Vagina (tissue), 2 donors: ENCODE results near the gene PACS1. TPM values are rescaled to one million over a fixed set of nuclear protein-coding genes. Genes with fewer than 3 reads are reported as not detected.

ENCODE experiments used
- DNase-seq, 2 donors: peaks; one replicate each; pipeline ENCODE4 v3.0.0-alpha.2; 2017; ENCODE audit errors: extremely low spot score in 2 of 2
- H3K27ac ChIP-seq: fragments of 200-600 bp; sonication (generic); one replicate; pipeline ENCODE4 v1.5.1; 2019
- H3K27me3 ChIP-seq: fragments of 200-600 bp; sonication (generic); one replicate; pipeline ENCODE4 v1.5.1; 2019
- H3K36me3 ChIP-seq, 2 donors: fragments of 200-600 bp; sonication (generic); one replicate each; pipeline ENCODE4 v1.5.1; 2017 to 2019
- H3K4me1 ChIP-seq: fragments of 200-600 bp; sonication (generic); one replicate; pipeline ENCODE4 v1.5.1; 2019
- H3K4me3 ChIP-seq, 2 donors: fragments of 200-600 bp; sonication (generic); 1 replicate in 1 of 2; 2 replicates in 1 of 2; pipeline ENCODE4 v1.5.1; 2016 to 2019
- H3K9me3 ChIP-seq: fragments of 200-600 bp; sonication (generic); one replicate; pipeline ENCODE4 v1.5.1; 2019
- POLR2A ChIP-seq, 2 donors: fragments of 450-650 bp; IDR thresholded peaks; one replicate each; pipeline ENCODE4 v1.6.1; 2017; ENCODE audit warnings: antibody characterized with exemption in 2 of 2, mild to moderate bottlenecking in 2 of 2, moderate library complexity in 2 of 2
- POLR2AphosphoS5 ChIP-seq, 2 donors: sonication (generic); formaldehyde crosslinking; IDR thresholded peaks; one replicate each; pipeline ENCODE4 v1.9.0; 2017; ENCODE audit warnings: antibody characterized with exemption in 2 of 2, mild to moderate bottlenecking in 2 of 2, low read depth in 1 of 2; ENCODE audit not compliant: insufficient read depth in 1 of 2
- intact Hi-C: fragments of 100-400 bp; cut with DNase I; formaldehyde crosslinking; loops from one replicate; pipeline ENCODE4 v1.15.1; 2023
- total RNA-seq: library from RNA; depleted of rRNA; stranded (reverse); fragments of >200 nt; gene quantifications from one replicate; pipeline ENCODE4 v1.2.3, GENCODE V29; 2016
- TF ChIP-seq, protein P1 (sequence below), 3 experiments: fragments of 450-650 bp in 2 of 3; fragments of 200-600 bp in 1 of 3; sonication (generic) in 1 of 3; IDR thresholded peaks; one replicate each; pipeline ENCODE4 v1.5.1; 2017 to 2019; ENCODE audit warnings: antibody characterized with exemption in 3 of 3, mild to moderate bottlenecking in 2 of 3, moderate library complexity in 2 of 3

The PACS1 gene
- total RNA-seq, 1 donor from 2014 or later: 66.0 TPM

DNA sequence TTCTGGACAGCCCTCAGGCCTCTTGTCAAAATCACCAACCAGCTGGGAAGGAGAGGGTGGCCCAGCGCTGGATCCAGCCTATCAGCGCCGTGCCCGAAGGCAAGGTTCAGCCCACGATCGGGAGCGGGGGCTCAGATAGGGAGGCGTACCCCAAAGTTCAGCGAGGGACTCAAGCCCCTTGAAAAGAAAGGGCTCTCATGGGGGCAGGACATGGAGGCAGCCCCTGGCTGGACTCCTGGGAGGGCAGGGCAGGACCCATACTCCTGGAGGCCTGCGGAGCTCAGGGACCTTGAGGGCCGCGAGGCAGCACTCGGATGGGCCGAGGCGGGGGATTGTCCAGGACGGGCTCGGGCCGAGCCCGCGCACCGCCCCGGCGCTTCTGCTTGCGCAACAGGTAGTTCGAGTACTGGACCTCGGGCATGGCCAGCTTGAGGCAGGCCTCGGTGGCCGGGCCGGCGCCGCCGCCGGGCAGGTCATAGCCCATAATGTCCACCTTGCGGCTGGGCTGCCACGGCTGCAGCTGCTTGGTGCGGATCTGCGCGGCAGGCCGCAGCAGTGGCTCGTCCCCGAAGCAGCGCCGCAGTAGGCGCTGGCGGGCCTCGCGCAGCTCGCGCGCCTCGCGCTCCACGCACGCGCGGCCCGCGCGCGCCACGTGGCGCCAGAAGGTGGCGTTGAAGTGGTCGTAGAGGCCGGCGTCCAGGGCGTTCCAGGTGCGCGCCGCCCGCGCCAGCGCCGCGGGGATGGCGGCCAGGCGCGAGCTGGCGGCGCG lies 27.7 kb upstream of the PACS1 start:
- Histone ChIP-seq H3K9me3 (no peaks in the 10 kb centered on the region), H3K27ac (no peak overlapping the region), H3K4me3 (no peak overlapping the region), H3K36me3 (no peaks in the 10 kb centered on the region), H3K27me3 (no peaks in the 10 kb centered on the region), H3K4me1 (peaks cover 4% of the 10 kb centered on the region)
- TF ChIP-seq, protein P1, sequence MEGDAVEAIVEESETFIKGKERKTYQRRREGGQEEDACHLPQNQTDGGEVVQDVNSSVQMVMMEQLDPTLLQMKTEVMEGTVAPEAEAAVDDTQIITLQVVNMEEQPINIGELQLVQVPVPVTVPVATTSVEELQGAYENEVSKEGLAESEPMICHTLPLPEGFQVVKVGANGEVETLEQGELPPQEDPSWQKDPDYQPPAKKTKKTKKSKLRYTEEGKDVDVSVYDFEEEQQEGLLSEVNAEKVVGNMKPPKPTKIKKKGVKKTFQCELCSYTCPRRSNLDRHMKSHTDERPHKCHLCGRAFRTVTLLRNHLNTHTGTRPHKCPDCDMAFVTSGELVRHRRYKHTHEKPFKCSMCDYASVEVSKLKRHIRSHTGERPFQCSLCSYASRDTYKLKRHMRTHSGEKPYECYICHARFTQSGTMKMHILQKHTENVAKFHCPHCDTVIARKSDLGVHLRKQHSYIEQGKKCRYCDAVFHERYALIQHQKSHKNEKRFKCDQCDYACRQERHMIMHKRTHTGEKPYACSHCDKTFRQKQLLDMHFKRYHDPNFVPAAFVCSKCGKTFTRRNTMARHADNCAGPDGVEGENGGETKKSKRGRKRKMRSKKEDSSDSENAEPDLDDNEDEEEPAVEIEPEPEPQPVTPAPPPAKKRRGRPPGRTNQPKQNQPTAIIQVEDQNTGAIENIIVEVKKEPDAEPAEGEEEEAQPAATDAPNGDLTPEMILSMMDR (IDR thresholded peaks at IDR 0.05): no peak
- TF ChIP-seq POLR2A (IDR thresholded peaks at IDR 0.05): no peak
- no peak for TF ChIP-seq POLR2AphosphoS5 (IDR thresholded peaks at IDR 0.05; ENCODE audit: insufficient read depth in 1 of 2, low read depth in 1 of 2)
- no peak for DNase-seq
- intact Hi-C loops: no loop called here

DNA sequence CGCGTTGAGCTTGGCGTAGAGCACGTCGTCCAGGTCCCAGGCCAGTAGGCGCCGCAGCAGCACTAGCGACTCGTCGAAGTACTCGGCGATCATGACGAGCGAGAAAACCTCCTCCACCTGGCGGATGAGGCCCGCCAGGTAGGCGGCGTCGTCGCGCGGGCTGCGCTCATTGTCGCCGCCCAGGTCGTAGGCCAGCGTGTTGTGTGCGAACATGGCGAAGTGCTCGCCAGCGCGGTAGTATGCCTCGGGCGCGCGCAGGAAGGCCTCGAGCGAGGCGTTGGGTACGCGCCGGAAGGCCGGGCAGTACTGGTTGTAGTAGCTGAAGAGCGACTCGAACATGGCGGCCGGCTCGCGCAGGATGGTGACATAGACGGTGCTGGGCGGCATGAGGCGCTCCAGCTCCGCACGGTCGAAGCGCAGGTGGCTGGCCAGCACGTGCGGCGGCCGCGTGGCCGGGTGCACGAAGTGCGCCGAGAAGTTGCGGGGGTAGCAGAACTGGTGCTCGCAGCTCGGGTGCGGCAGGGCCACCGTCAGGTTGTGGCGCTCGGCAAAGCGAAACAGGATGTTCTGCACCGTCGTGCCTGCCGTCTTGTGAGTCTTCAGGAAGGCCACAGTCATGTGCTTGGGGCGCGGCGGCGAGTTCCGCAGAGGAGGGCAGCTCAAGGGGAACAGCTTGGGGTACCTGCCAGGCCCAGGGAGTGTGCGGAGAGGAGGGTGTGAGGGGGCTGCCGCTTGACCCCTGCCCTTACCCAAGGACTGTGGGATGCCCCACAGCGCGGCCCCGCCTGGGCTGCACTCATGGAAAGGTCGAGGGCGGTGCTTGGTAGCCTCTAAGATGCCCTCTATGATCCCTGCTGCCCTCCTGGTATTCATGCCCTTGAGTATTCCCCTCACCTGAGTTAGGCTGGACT lies 26.8 kb upstream of the PACS1 start:
- Histone ChIP-seq H3K9me3 (no peaks in the 10 kb centered on the region), H3K27ac (no peak overlapping the region), H3K4me3 (no peak overlapping the region), H3K4me1 (peaks cover 4% of the 10 kb centered on the region), H3K27me3 (no peaks in the 10 kb centered on the region), H3K36me3 (no peaks in the 10 kb centered on the region)
- DNase-seq: no peak
- intact Hi-C loops: no loop called here
- TF ChIP-seq, protein P1 (IDR thresholded peaks at IDR 0.05): no peak
- no peak for TF ChIP-seq POLR2A (IDR thresholded peaks at IDR 0.05)
- no peak for TF ChIP-seq POLR2AphosphoS5 (IDR thresholded peaks at IDR 0.05; ENCODE audit: insufficient read depth in 1 of 2, low read depth in 1 of 2)

DNA sequence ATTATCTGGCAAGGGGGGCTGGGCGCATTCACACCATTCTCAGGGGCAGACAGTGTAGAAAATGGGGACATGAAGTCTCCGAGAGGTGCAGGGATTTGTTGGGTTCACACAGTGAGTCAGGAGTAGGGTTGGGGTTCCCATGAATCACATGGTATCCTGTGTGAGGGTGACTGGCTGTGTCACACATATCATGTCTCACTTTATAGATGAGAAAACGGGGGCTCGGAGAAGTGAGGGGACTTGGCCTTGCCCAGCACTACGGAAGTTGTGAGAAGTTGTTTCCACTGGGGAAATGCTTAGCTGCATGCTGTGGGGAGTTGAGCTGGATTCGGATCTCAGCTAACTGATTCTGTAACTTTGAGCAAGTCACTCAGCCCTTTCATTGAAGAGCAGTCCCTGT lies 25.3 kb upstream of the PACS1 start:
- no peak overlapping the region for H3K4me3 ChIP-seq
- H3K4me1 ChIP-seq: peaks cover 4% of the 10 kb centered on the region
- H3K27me3 ChIP-seq: no peaks in the 10 kb centered on the region
- intact Hi-C loops: no loop called here
- TF ChIP-seq POLR2A (IDR thresholded peaks at IDR 0.05) (no peak), POLR2AphosphoS5 (IDR thresholded peaks at IDR 0.05; ENCODE audit: insufficient read depth in 1 of 2, low read depth in 1 of 2) (no peak)
- TF ChIP-seq, protein P1 (IDR thresholded peaks at IDR 0.05): no peak
- H3K36me3 ChIP-seq: no peaks in the 10 kb centered on the region
- H3K27ac ChIP-seq: no peak overlapping the region
- no peaks in the 10 kb centered on the region for H3K9me3 ChIP-seq
- DNase-seq: no peak

DNA sequence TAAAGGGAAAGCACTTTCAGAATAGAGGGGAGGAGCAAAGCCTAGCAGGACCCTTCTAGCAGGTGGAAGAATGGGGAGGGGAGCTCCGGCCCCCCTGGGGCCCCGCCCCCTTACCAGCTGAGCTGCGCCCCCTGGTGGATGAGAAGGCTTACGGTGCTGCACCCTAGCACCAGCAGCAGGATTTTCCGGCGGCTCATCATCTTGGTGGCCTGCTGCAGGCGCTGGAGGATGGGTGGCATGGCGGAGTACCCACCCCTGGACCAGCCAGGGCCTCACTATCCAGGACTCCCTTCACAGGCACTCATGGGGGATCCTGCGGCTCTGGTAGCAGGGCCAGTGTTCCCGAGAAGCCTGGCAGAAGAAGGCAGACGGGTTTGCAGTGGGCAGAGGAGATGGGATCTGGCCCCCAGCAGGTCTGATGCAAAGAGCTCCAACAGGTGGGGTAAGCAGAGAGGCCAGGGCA lies 24.9 kb upstream of the PACS1 start:
- no peak overlapping the region for H3K4me3 ChIP-seq
- H3K27me3 ChIP-seq: no peaks in the 10 kb centered on the region

More for the DNA sequence above, 24.9 kb upstream of the PACS1 start:
- no peaks in the 10 kb centered on the region for H3K36me3 ChIP-seq
- DNase-seq: no peak
- intact Hi-C loops: no loop called here
- H3K27ac ChIP-seq: no peak overlapping the region
- no peak for TF ChIP-seq POLR2AphosphoS5 (IDR thresholded peaks at IDR 0.05; ENCODE audit: insufficient read depth in 1 of 2, low read depth in 1 of 2)
- TF ChIP-seq, protein P1 (IDR thresholded peaks at IDR 0.05): peak; percentile 51 to 76 (median 60)
- H3K4me1 ChIP-seq: peaks cover 4% of the 10 kb centered on the region
- H3K9me3 ChIP-seq: no peaks in the 10 kb centered on the region
